Measurements from ENCODE around the gene MS4A4E.

DNA sequence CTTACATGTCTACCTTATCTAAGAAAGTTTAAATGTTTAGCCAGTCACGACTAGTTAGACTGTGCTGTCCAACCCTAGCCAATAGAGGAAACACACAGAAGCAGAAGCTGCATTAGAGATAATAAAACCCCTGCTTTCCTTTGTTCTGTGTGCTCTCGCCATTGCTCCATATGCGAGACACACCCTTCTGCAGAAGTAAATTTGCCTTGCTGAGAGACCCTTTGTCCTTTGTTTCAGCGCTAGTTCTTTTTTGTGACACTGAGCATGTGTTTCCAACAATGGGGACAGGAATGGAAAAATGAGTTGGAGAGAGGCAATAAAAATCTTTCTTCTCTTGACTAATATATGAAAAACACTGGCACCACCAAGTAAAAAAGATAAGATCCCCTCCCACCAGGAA is 18.1 kb upstream of the MS4A4E start:
- TF ChIP-seq, protein P1, sequence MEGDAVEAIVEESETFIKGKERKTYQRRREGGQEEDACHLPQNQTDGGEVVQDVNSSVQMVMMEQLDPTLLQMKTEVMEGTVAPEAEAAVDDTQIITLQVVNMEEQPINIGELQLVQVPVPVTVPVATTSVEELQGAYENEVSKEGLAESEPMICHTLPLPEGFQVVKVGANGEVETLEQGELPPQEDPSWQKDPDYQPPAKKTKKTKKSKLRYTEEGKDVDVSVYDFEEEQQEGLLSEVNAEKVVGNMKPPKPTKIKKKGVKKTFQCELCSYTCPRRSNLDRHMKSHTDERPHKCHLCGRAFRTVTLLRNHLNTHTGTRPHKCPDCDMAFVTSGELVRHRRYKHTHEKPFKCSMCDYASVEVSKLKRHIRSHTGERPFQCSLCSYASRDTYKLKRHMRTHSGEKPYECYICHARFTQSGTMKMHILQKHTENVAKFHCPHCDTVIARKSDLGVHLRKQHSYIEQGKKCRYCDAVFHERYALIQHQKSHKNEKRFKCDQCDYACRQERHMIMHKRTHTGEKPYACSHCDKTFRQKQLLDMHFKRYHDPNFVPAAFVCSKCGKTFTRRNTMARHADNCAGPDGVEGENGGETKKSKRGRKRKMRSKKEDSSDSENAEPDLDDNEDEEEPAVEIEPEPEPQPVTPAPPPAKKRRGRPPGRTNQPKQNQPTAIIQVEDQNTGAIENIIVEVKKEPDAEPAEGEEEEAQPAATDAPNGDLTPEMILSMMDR (IDR thresholded peaks at IDR 0.05) = no peak
- TF ChIP-seq POLR2A (IDR thresholded peaks at IDR 0.05; ENCODE audit: low read depth) (no peak), EP300 (IDR thresholded peaks at IDR 0.05) (no peak)
